HG03521 (cell line): ENCODE data around the gene GRIK1.

Experiments
- ATAC-seq: cut with Tn5 transposase; IDR thresholded peaks from one replicate; pipeline ENCODE4 v1.9.1; 2021; ENCODE audit warnings: mild to moderate bottlenecking, moderate library complexity; ENCODE audit not compliant: unreplicated experiment

GRIK1 gene

DNA sequence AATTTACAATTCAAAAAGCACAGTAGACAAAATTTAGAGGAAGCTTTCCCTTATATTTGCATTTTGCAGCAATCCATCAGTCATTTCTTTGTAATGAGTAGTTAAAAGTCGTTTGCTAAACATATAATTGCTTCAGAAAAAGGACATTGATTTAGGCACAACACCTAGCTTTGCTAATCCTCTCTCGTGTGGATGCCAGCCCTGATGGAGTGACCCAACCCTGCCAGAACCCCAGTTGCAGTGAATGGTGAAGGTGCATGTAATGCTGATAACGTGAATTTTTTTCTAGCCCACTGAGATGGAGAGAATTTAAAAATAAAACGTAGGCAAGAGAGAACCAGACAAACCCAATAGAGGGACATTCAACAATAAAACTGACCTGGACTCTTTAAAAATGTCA is 263.4 kb downstream of the GRIK1 start:
- ATAC-seq: no peak

DNA sequence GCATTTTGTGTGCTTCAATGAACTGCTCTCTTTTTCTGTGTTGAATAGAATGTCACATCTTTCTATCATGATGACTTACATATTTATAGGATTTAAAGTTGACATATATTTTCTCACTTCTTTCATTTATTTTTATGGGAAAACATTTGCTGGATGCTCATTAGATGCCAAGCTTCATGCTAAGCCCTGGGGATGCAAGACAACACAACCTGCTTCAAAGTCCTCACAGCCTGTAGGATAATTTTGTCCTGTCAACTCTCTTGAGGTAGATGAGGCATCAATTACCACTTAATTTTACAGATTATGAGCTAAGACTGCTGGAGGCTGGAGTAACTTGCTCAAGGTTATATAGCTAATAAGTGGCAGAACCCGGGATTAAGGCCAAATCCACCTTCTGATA is 264.3 kb downstream of the GRIK1 start:
- ATAC-seq: no peak

DNA sequence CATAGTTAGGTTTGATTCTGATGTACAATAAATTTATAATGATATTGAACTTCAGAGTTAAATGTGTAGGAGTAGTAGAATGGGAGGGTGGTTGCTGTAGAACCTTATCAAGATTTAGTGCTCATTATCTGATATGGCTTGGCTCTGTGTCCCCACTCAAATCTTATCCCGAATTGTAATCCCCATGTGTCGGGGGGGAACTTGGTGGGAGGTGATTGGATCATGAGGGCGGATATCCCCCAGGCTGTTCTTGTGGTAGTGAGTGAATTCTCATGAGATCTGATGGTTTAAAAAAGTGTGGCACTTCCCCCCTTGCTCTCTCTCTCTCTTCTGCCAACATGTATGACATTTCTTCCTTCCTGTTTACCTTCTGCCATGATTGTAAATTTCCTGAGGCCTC is 265.5 kb downstream of the GRIK1 start:
- ATAC-seq: no peak

- ATAC-seq: no peak
Observed at GRCh38 chr21:29673096-29673610, 266.6 kb downstream of the GRIK1 start.

DNA sequence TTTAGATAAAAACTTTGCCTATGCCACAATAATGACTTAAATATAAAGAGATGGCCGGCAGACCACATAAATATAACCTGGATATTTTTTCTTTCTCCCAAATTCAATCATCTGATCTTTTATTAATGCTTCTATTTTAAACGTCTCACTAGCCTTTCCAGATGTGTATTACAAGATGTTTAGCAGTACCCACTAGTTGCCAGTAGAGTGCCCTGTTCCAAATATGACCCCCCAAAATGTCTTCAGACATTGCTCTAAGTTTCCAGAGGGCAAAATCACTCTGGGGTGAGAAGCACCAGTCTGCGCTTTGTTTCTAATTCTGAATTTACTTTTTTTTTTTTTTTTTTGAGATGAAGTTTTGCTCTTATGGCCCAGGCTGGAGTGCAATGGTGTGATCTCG is 268.1 kb downstream of the GRIK1 start:
- no peak for ATAC-seq

- ATAC-seq: no peak
Observed at GRCh38 chr21:29670228-29670627, 269.6 kb downstream of the GRIK1 start.

GRCh38 chr21:29669416-29669815 is 270.4 kb downstream of the GRIK1 start:
- no peak for ATAC-seq

DNA sequence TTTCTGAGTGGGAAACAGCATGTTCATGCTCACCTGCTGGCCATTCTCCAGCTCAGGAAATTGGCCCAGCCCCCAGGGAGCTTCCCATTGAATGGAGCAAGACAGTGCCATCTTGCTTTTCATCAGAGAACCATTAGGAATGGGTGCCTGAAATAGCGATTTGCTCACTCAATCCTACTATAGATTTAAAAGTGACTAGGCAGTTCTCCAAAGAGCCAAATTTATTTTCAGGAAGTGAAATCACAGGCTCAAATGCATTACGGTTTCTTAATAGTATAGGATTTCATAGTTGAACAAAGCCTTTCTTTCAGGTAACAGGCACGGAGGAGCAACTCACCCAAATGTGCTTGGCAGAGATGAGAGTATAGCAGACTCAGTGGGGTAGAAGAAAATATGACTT is 272.1 kb downstream of the GRIK1 start:
- ATAC-seq: no peak

DNA sequence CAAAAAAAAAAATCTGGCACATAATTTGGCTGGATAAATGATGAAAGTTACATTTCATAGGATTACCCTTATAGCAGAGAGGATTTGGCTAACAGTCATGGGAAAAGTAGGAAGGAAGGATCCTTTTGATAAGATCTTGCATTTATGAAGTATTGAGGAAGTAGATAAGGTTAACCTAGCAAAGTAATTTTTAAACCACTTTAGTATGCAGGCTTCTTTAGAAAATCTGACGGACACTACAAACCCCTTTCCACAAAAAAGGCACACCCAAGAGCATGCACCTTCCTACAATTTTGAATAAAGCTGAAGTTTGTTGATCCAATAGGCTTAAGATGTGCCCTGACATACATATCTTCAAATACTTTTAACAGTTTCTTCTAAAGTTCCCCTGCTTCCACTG is 275.2 kb downstream of the GRIK1 start:
- ATAC-seq: no peak

GRCh38 chr21:29661672-29662442 is 277.9 kb downstream of the GRIK1 start:
- ATAC-seq: no peak

- no peak for ATAC-seq
Observed at GRCh38 chr21:29660047-29660720, 279.6 kb downstream of the GRIK1 start.

DNA sequence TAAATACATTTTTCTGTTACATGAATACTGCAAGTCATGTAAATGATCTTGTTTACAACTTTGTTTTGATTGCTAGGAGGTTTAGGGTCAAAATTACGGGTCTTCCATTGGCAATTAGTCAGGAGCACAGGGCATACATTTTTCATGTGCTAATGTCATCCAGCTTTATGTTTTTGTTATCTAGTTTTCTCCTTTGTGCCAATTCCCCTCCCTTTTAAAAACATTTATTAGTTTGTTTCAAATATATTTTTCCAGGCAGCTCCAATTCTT is 280.9 kb downstream of the GRIK1 start:
- no peak for ATAC-seq

DNA sequence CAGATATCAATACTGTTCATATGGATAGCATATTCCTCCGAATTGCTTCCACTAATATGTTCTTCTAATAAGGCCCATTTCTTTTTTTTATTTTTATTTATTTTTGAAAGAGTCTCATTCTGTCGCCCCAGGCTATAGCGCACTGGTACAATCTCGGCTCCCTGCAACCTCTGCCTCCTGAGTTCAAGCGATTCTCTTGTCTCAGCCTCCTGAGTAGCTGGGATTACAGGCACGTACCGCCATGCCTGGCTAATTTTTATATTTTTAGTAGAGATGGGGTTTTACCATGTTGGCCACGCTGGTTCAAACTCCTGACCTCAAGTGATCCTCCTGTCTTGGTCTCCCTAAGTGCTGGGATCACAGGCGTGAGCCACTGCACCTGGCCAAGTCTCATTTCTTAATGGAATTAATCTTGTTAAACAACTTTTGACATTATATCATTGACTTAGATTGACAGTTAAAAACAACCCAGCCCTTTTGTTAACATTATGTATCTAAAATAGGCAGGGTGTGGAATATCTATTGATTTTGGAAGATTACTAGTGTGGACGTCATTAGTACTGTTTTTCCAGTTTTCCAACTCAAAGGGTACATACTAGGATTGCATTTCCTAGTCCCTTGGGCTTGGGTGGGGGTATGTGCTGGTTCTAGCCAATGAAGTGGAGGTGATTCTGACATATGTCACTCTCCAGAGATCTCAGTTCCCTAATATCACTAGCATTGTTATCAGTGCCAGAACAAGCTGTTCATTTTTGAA is 281.4 kb downstream of the GRIK1 start:
- ATAC-seq: no peak

- no peak for ATAC-seq
Observed at GRCh38 chr21:29657240-29657989, 282.4 kb downstream of the GRIK1 start.

GRCh38 chr21:29656504-29657239 is 283.1 kb downstream of the GRIK1 start:
- ATAC-seq: no peak

GRCh38 chr21:29655577-29655976 is 284.2 kb downstream of the GRIK1 start:
- ATAC-seq: no peak

DNA sequence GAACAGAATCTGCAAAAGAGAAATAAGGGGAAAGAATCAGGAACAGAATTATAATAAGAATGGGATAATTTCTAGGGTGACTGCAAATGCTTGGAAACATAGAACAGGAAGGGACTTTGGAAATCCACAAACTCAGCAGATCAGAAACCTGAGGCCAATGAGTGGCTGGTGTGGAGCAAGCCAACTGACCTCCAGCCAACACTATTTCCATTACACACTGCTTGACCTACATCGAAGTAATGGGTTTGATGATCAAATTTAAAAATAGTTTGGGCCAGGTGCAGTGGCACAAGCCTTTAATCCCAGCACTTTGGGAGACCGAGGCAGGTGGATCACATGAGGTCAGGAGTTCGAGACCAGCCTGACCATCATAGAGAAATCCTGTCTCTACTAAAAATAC is 284.9 kb downstream of the GRIK1 start:
- ATAC-seq: no peak

DNA sequence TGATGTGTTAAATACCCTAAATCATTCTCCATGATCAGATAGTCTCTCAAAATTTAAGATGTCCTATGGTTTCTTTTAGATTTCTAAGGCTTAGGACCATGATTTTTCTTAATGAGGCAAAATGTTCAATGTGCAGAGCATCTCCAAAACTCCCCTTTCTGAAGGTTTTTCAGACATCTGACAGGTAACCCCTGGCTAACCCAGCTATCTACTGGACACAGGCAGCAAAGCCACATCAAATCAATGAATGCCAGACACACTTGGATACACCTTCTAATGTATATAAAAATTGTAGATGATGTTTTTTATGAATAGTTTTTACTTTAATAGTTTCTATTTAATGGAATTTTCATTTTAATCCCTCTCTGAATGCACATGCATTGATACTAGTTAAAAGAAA is 285.6 kb downstream of the GRIK1 start:
- ATAC-seq: no peak

DNA sequence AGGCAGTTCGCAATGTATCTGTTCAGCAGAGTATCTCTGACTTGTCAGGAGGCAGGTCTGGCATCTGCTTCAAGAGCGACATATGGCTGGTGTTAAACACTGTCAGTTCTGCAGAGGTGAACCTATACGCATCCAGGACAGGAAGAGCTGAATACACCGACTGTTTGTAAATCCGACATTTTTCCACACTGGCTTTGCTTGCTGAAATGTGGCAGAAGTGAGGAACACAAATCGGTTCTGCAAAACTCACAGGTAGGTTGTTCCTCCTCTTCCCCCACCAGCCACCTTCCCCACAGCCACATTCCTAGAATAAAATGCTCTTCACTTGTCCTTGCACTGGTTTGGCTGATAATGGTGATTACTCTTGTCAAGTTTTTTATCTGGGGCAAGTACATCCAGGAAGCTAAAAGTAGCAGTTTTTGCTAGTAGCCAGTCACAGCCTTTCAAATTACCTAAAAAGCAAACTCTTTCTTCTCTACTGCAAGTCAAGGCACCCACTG is 289.2 kb downstream of the GRIK1 start:
- ATAC-seq: no peak

GRCh38 chr21:29649406-29649814 is 290.4 kb downstream of the GRIK1 start:
- ATAC-seq: no peak
